Transverse colon (tissue), 4 donors: ENCODE data around the gene ISCA1.

Experiments
- POLR2A ChIP-seq: fragments of 450-650 bp; IDR thresholded peaks from one replicate; pipeline ENCODE4 v1.6.1; 2016; ENCODE audit warnings: antibody characterized with exemption, mild to moderate bottlenecking, moderate library complexity
- POLR2AphosphoS5 ChIP-seq, 3 donors: sonication (generic); formaldehyde crosslinking; IDR thresholded peaks; one replicate each; pipeline ENCODE4 v1.6.1; 2016; ENCODE audit warnings: antibody characterized with exemption in 3 of 3
- TF ChIP-seq, protein P1 (sequence below), 5 experiments: fragments of 200-600 bp in 3 of 5; fragments of 450-650 bp in 2 of 5; sonication (generic) in 3 of 5; IDR thresholded peaks; 1 replicate in 2 of 5; 2 replicates in 3 of 5; pipeline ENCODE4 v1.5.1; 2016 to 2017; ENCODE audit warnings: antibody characterized with exemption in 5 of 5, inconsistent platforms in 3 of 5, mild to moderate bottlenecking in 2 of 5, moderate library complexity in 1 of 5

DNA sequence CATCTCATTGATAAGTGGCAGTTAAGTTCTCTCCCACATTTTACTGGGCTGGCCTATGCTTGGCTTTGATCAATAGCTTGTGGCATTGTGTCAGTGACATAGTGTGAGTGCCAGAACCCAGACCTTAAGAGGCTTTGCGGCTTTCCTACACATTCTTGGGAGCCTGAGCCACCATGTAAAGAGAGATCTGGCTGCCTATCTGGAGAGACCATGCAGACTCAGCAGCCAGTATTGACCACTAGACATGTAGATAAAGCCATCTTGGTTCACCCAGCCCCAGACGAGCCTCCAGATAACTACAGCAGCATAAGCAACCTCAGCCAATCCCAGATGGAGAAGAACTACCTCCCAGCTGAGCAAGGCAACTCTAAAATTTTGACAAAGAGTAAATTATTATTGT, 51.5 kb downstream of the ISCA1 start:
- TF ChIP-seq, protein P1, sequence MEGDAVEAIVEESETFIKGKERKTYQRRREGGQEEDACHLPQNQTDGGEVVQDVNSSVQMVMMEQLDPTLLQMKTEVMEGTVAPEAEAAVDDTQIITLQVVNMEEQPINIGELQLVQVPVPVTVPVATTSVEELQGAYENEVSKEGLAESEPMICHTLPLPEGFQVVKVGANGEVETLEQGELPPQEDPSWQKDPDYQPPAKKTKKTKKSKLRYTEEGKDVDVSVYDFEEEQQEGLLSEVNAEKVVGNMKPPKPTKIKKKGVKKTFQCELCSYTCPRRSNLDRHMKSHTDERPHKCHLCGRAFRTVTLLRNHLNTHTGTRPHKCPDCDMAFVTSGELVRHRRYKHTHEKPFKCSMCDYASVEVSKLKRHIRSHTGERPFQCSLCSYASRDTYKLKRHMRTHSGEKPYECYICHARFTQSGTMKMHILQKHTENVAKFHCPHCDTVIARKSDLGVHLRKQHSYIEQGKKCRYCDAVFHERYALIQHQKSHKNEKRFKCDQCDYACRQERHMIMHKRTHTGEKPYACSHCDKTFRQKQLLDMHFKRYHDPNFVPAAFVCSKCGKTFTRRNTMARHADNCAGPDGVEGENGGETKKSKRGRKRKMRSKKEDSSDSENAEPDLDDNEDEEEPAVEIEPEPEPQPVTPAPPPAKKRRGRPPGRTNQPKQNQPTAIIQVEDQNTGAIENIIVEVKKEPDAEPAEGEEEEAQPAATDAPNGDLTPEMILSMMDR (IDR thresholded peaks at IDR 0.05) = no peak
- TF ChIP-seq POLR2AphosphoS5 (IDR thresholded peaks at IDR 0.05) (no peak), POLR2A (no peak)
